HEK293 (cell line): ENCODE data around the gene HPCAL1.

Experiments
- CTCF ChIA-PET: fragments of 350-600 bp; formaldehyde crosslinking; extraction: SDS; loops from one replicate; lab custom pipeline; 2021; ENCODE audit warnings: antibody characterized with exemption; lab: Yijun Ruan, JAX
- POLR2A ChIA-PET: fragments of 300-600 bp; formaldehyde crosslinking; extraction: SDS; loops from one replicate; lab custom pipeline; 2020; ENCODE audit warnings: antibody characterized with exemption, inconsistent platforms; lab: Yijun Ruan, JAX
- H3K27ac ChIP-seq: fragments of 200-500 bp; sonication (Bioruptor generic); 2 replicates; pipeline ENCODE4 v1.5.1; 2014; ENCODE audit warnings: low read depth, low read length, control low read depth, inconsistent platforms; ENCODE audit errors: extremely low read depth
- H3K36me3 ChIP-seq, 2 experiments: fragments of 200-500 bp in 1 of 2; sonication (Bioruptor generic) in 1 of 2; 1 replicate in 1 of 2; 2 replicates in 1 of 2; pipeline ENCODE4 v1.5.1; 2014 to 2017; ENCODE audit warnings: inconsistent platforms in 2 of 2, low read length in 2 of 2; ENCODE audit not compliant: control insufficient read depth in 2 of 2, insufficient read depth in 1 of 2
- H3K4me1 ChIP-seq: fragments of 200-500 bp; sonication (Bioruptor generic); 2 replicates; pipeline ENCODE4 v1.5.1; 2014; ENCODE audit warnings: mild to moderate bottlenecking, low read length, inconsistent platforms; ENCODE audit not compliant: control insufficient read depth, insufficient read depth
- H3K4me3 ChIP-seq: 2 replicates; pipeline ENCODE4 v1.5.1; 2011; ENCODE audit warnings: low read depth, mild to moderate bottlenecking, control low read depth, low read length, moderate library complexity
- H3K9me3 ChIP-seq: fragments of 200-500 bp; sonication (Bioruptor generic); 2 replicates; pipeline ENCODE4 v1.5.1; 2014; ENCODE audit warnings: low read depth, low read length, inconsistent platforms; ENCODE audit not compliant: control insufficient read depth, insufficient read depth
- ELK4 ChIP-seq: IDR thresholded peaks from 2 replicates; pipeline ENCODE4 v1.6.1; 2011; ENCODE audit warnings: mild to moderate bottlenecking, low read depth, low read length, borderline replicate concordance
- PRDM4 ChIP-seq: fragments of 450-650 bp; formaldehyde crosslinking; IDR thresholded peaks from 2 replicates; pipeline ENCODE4 v1.5.1; 2017; ENCODE audit warnings: missing biosample characterization, missing genetic modification characterization
- RBAK ChIP-seq: fragments of 450-650 bp; formaldehyde crosslinking; IDR thresholded peaks from 2 replicates; pipeline ENCODE4 v1.5.1; 2016; ENCODE audit warnings: missing biosample characterization, missing genetic modification characterization
- SALL2 ChIP-seq: fragments of 450-650 bp; formaldehyde crosslinking; IDR thresholded peaks from 2 replicates; pipeline ENCODE4 v1.5.0; 2017; ENCODE audit warnings: missing biosample characterization, mild to moderate bottlenecking, missing genetic modification characterization, borderline replicate concordance
- SCRT2 ChIP-seq: fragments of 450-650 bp; formaldehyde crosslinking; IDR thresholded peaks from 2 replicates; pipeline ENCODE4 v1.5.1; 2016; ENCODE audit warnings: missing biosample characterization, missing genetic modification characterization
- TSHZ1 ChIP-seq: fragments of 450-650 bp; formaldehyde crosslinking; IDR thresholded peaks from 2 replicates; pipeline ENCODE4 v1.5.1; 2016; ENCODE audit warnings: missing biosample characterization, missing genetic modification characterization, borderline replicate concordance
- YY1 ChIP-seq: fragments of 450-650 bp; formaldehyde crosslinking; IDR thresholded peaks from 2 replicates; pipeline ENCODE4 v1.5.1; 2018; ENCODE audit warnings: missing biosample characterization, missing genetic modification characterization
- ZBTB26 ChIP-seq: fragments of 450-650 bp; formaldehyde crosslinking; optimal IDR thresholded peaks from 2 replicates; pipeline ENCODE3; 2016; ENCODE audit warnings: missing biosample characterization, mild to moderate bottlenecking, missing genetic modification characterization
- ZNF184 ChIP-seq: fragments of 450-650 bp; IDR thresholded peaks from 2 replicates; pipeline ENCODE4 v1.5.1; 2018; ENCODE audit warnings: missing biosample characterization, mild to moderate bottlenecking, missing genetic modification characterization
- ZNF23 ChIP-seq: fragments of 450-650 bp; formaldehyde crosslinking; IDR thresholded peaks from 2 replicates; pipeline ENCODE4 v1.5.1; 2016; ENCODE audit warnings: missing biosample characterization, missing genetic modification characterization, borderline replicate concordance
- ZNF366 ChIP-seq: fragments of 450-650 bp; formaldehyde crosslinking; conservative IDR thresholded peaks from 2 replicates; pipeline ENCODE4 v1.5.1; 2016; ENCODE audit warnings: missing biosample characterization, missing genetic modification characterization
- ZNF394 ChIP-seq: fragments of 450-650 bp; formaldehyde crosslinking; IDR thresholded peaks from 2 replicates; pipeline ENCODE4 v1.5.1; 2016; ENCODE audit warnings: missing biosample characterization, missing genetic modification characterization, mild to moderate bottlenecking, moderate library complexity, borderline replicate concordance
- ZNF510 ChIP-seq: fragments of 450-650 bp; formaldehyde crosslinking; IDR thresholded peaks from 2 replicates; pipeline ENCODE4 v1.5.1; 2018; ENCODE audit warnings: mild to moderate bottlenecking, missing genetic modification characterization, missing biosample characterization; ENCODE audit not compliant: insufficient replicate concordance
- ZNF585B ChIP-seq: fragments of 450-650 bp; formaldehyde crosslinking; IDR thresholded peaks from 2 replicates; pipeline ENCODE4 v1.5.1; 2016; ENCODE audit warnings: missing biosample characterization, missing genetic modification characterization
- ZNF624 ChIP-seq: fragments of 450-650 bp; formaldehyde crosslinking; IDR thresholded peaks from 2 replicates; pipeline ENCODE4 v1.5.1; 2017; ENCODE audit warnings: missing biosample characterization, missing genetic modification characterization
- ZNF692 ChIP-seq: fragments of 450-650 bp; formaldehyde crosslinking; IDR thresholded peaks from 2 replicates; pipeline ENCODE4 v1.5.1; 2016; ENCODE audit warnings: missing biosample characterization, missing genetic modification characterization
- ZNF837 ChIP-seq: fragments of 450-650 bp; formaldehyde crosslinking; IDR thresholded peaks from 2 replicates; pipeline ENCODE4 v1.5.1; 2016; ENCODE audit warnings: missing biosample characterization, missing genetic modification characterization

Gene HPCAL1

GRCh38 chr2:10373931-10374330 lies 71.2 kb downstream of the HPCAL1 start:
- H3K4me3 ChIP-seq, result no peak overlapping the region
- no peak for TF ChIP-seq PRDM4
- no peak for TF ChIP-seq ZNF394 (tag by site-specific recombination)
- no peak for TF ChIP-seq ZNF366
- no peak for TF ChIP-seq ZNF23 (tag by site-specific recombination)
- TF ChIP-seq SALL2, result no peak
- TF ChIP-seq ZBTB26 (tag by site-specific recombination), result no peak
- no peak for TF ChIP-seq ZNF184 (tag by site-specific recombination)
- no peak for TF ChIP-seq SCRT2
- TF ChIP-seq ZNF837 (tag by site-specific recombination), result no peak
- no peak for TF ChIP-seq YY1 (tag by site-specific recombination)
- TF ChIP-seq ZNF510 (tag by site-specific recombination), result no peak
- TF ChIP-seq TSHZ1 (tag by site-specific recombination), result no peak
- no peak for TF ChIP-seq ELK4
- TF ChIP-seq RBAK (tag by site-specific recombination), result no peak
- no peak for TF ChIP-seq ZNF585B (tag by site-specific recombination)
- no peak for TF ChIP-seq ZNF624
- no peak for TF ChIP-seq ZNF692 (tag by site-specific recombination)
- CTCF ChIA-PET, result interaction anchor here (0.7 kb wide), 1 partner anchor 35 kb away, joined by 3 read pairs; no protein-coding TSS in a partner anchor
- no peaks in the 10 kb centered on the region for H3K9me3 ChIP-seq
- 0 out of 2 replicates have a peak, but pooled peaks cover 2% of the 10 kb centered on the region for H3K4me1 ChIP-seq
- POLR2A ChIA-PET, result no interaction called here
- no peaks in the 10 kb centered on the region for H3K36me3 ChIP-seq
- no peak overlapping the region for H3K27ac ChIP-seq
